ENCODE results near the gene MMP14.

The MMP14 gene

DNA sequence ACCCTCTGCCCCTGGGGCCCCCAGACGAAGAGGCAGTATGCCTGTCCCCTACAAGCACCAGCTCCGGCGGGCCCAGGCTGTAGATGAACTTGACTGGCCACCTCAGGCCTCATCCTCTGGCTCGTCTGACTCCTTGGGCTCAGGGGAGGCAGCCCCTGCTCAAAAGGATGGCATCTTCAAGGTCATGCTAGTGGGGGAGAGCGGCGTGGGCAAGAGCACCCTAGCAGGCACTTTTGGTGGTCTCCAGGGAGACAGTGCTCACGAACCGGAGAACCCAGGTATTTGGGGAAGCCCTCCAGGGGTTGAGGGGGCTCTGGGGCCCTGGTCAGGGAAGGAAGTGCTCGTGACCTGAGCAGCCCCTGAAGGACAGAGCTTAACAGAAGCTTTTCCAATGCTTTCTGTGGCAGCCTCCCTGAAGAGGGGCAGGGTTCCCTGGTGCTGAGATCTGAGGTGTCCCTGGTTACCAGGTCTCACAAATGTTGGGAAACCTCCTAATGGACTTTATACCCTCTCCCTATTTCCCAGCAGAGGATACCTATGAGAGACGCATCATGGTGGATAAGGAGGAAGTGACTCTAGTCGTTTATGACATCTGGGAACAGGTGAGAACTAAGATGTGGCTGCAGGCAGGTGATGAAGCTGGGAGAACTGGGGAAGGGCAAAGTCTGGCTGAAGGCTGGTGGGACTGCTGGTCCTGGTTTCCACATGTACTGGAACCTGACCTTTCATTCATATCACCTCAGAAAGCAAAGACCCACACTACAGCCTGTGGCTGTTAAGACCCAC, 48.5 kb downstream of the MMP14 start:
- no peak for DNase-seq

DNA sequence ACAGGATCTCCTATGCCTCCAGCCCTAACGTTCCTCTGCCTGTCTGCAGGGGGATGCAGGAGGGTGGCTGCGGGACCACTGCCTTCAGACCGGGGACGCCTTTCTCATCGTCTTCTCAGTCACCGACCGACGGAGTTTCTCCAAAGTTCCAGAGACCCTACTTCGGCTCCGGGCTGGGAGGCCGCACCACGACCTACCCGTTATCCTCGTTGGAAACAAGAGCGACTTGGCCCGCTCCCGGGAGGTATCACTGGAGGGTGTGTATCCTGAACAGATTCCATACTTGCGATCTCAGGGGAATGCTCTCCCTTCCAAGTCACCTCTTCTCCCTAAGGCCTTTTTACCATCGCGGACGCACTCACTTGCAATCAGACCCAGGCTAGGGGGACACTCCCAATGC, 49.6 kb downstream of the MMP14 start:
- DNase-seq, result no peak

DNA sequence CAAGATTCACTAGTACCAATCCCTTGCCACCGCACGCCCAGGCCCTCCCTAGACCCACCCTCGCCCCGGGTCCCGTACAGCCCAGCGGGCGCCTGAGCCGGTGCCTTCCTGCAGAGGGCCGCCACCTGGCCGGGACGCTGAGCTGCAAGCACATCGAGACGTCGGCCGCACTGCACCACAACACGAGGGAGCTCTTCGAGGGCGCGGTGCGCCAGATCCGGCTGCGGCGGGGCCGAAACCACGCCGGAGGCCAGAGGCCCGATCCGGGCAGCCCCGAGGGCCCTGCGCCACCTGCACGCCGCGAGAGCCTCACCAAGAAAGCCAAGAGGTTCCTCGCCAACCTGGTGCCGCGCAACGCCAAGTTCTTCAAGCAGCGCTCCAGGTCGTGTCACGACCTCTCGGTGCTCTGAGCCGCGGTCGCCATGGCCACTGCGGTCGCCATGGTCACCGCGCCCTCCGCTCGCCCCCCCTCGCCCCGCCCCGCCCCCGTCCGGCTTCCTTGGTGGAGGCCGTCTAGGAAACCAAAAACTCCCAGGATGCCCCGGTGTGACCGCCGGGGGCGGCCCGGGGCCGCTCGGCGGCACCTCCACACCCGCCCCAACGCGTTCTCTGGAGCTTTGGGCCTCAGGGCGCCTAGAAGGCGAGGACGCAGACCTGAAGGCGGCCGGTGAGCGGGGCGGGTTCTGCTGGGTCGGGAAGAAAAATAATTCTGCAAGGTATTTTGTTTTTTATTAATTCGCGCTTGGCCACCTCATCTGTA, 50.3 kb downstream of the MMP14 start:
- peak; percentile 76 for DNase-seq

DNA sequence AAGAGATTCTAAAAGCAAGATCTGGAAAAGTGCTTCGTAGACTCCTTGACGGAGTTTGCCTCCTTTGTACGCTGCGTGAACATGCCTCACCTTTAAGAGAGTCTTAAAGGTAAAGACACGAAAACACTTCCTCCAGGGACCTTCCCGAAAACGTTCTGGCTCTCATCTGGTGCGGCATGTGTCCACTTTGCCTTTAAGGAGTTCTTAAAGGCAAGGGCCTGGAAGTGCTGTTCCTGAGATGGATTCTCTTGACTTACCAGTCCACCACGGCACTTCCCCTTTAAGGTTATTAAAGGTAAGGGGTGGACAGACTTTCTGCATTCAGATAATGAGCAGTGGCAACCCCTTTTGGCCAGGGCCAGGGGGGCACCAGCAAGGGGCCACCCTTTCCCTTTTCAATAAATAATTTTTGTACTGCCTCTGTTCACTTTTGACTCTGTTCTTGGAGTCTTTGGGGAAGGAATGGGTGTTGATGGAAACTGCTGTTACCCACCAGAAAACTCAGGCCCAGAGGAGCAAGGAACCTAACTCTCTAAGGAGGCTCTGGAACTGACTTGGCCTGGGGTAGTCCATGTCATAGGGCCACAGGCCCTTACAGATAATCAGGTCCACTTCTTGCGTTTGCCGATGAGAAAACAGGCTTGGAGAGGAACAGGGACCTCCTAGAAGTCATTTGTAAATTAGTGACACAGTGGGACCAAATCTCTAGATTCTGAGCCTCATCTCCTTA, 51.0 kb downstream of the MMP14 start:
- DNase-seq, result peak; percentile 46

DNA sequence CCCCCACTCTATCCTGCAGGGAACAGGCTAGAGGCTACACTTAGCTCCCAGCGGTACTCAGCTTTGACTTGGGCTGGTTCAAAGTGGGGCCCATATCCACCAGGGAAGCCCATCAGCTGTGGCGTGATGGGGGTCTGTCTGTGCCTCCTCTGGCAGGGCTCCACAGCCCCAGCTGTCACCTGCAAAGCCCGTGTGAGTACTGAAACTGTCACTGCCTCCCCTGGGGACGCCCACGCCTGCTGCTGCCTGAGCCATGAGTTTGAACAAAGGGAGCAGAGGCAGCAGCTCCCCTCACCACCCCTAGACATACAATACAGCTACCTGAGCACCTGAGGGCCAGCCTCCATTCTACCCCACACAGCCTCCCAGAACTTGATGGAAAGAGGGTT, 51.6 kb downstream of the MMP14 start:
- DNase-seq, result peak; percentile 68

DNA sequence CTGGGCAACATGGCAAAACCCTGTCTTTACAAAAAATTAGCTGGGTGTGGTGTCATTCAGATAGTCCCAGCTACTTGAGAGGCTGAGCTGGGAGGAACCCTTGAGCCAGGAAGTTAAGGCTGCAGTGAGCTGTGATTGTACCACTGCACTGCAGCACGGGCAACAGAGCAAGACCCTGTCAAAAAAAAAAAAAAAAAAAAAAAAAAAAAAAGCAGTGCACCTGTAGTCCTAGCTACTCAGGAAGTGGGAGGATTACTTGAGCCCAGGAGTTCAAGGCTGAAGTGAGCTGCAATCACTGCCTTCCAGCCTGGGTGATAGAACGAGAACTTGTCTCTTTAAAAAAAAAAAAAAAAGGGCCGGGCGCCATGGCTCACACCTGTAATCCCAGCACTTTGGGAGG, 52.3 kb downstream of the MMP14 start:
- no peak for DNase-seq

DNA sequence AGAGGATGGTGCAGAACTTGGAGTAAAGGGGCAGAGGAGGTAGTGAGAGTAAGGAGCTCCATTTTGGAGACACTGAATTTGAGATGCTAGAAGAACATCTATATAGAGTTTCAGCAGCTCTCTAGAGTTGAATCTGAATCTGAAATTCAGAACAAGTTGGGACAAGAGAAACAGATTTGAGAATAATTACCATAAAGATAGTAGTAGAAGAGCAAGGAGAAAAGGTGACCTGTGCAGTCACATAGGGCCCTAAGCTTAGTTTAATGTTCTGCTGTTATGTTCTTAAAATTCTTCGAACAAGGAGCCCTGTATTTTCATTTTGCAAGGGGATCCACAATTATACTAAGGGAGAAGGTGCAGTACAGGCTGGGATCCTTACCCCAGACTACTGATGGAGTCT, 54.0 kb downstream of the MMP14 start:
- DNase-seq, result no peak

DNA sequence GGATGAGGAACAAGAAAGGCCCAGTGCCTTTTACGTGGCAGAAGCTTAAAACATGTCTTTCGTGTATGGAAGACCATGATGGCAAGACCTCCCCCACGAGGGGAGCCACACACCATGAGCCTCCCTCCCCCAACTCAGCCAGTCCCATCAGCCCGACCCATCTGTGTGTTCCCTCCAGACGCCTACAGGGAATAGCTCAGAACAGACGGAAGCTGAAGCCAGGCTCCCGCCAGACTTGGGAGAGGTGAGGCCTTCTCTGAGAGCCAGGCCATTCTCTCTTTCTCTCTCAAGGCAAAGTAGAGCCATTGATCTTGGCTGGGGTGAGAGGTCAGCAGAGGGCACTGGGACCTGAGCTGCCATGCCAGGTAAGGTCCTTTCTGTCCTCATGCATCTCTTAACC, 56.1 kb downstream of the MMP14 start:
- DNase-seq, result no peak

DNA sequence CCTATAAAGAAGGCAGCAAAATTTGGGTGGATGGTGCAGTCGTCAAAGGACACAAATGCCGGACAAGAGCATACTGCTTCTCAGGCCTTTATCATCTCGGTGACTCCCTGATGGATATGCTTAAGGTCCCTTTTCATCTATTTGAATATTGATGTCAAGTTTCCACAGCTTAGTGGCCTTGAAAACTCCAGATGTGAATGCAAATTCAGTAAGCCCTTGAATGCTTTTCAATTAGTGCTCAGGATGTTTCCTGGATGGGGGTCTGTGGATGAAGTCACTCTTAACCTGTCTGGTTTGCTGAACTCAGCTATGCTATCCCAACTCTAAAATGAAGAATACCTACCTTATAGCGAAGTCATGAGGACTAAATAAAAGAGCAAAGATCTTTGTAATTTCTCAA, 57.3 kb downstream of the MMP14 start:
- no peak for DNase-seq

DNA sequence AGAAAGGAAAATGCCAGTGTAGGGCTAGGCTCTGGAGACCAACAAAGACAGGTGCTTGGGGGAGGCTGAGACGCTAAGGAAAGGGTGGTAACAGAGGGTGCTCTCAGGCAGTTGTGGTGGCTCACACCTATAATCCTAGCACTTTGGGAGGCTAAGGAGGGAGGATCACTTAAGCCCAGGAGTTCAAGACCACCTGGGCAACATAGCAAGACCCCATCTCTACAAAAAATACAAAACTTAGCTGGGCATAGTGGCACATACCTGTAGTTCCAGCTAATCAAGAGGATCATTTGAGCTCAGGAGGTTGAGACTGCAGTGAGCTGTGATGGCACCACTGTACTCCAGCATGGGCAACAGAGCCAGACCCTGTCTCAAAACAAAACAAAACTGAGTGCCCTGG, 59.0 kb downstream of the MMP14 start:
- DNase-seq, result no peak

DNA sequence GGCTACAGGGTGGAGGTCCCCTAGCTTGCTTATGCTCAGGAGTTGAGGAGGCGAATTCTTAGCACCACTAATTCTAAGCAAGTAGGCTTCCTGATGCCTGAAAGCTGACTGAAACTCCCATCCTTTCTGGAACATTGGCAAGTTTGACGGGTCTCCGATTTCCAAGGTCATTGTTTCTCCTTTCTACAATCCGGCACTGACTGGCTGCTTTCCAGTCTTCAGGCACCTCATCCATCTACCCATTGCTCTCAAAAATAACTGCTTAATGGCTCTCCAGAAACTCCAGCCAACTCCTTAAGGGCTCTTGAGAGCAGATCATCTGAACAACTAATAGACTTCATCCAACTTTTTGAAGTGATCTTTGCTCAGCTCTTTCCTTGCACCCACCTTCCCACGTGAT, 60.0 kb downstream of the MMP14 start:
- DNase-seq, result no peak

DNA sequence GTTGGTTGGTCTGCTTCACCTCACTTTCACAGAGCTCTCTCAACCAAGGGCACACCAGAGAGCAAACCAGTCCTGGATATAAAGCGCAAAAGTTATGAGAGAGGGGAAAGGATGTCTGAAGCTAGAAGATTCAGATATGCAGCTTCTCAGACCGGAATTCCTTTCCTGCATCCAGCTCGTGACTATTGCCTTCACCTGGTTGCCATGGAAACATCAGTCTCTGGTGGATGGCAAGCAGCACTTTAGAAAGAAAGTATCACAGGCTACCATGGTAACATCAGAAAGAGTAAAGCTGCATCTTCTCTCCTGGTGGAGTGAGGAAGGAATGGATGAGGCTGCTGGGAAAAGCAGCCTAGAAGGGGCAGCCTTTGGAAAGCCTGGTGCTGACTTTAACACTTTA, 60.4 kb downstream of the MMP14 start:
- no peak for DNase-seq

DNA sequence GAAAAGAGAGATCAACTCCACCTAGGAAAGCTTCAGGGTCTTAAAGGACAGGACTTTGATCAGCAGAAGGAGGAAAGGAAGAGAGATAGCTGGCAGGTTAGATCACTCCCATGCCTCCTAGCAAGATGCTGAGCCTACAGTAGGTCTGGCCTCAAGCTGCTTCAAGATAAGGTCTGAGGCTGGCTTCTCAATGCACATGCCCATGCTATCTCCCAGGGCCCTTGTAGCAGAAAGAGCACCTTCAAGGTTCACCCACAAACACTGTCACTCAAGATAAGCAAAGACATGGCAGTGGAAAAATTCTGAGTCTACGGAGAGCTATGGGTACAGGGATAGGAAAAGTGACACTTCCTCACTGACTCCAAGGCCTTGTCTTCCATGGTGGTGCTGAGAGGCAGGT, 61.0 kb downstream of the MMP14 start:
- no peak for DNase-seq

Measured in stimulated activated CD8-positive, alpha-beta memory T cell treated with anti-CD3 and anti-CD28 coated beads, Interleukin-4, amount 100 ng/mL, for 48 hours (primary cell).